Thymus (tissue), 11 donors: ENCODE data around the gene SATB1. TPM values are rescaled to one million over a fixed set of nuclear protein-coding genes. Genes with fewer than 3 reads are reported as not detected.

Source experiments
- DNase-seq, 9 donors: peaks; one replicate each; pipeline ENCODE4 v3.0.0-alpha.2; 2013; ENCODE audit warnings: low spot score in 9 of 9, low read depth in 6 of 9, missing footprints in 1 of 9
- H3K27ac ChIP-seq, 2 donors: one replicate each; pipeline ENCODE4 v1.5.1; 2013; ENCODE audit warnings: control low read depth in 1 of 2, low read depth in 1 of 2, low read length in 1 of 2, mild to moderate bottlenecking in 1 of 2, moderate library complexity in 1 of 2
- H3K27me3 ChIP-seq, 2 donors: one replicate each; pipeline ENCODE4 v1.5.1; 2013; ENCODE audit warnings: low read length in 1 of 2; ENCODE audit not compliant: control insufficient read depth in 2 of 2, insufficient read depth in 1 of 2
- H3K36me3 ChIP-seq, 2 donors: one replicate each; pipeline ENCODE4 v1.5.1; 2013; ENCODE audit warnings: low read length in 1 of 2, mild to moderate bottlenecking in 1 of 2, moderate library complexity in 1 of 2; ENCODE audit not compliant: control insufficient read depth in 2 of 2, insufficient read depth in 2 of 2
- H3K4me1 ChIP-seq, 2 donors: one replicate each; pipeline ENCODE4 v1.5.1; 2013; ENCODE audit warnings: low read length in 2 of 2; ENCODE audit not compliant: control insufficient read depth in 2 of 2, insufficient read depth in 2 of 2
- H3K4me3 ChIP-seq, 2 donors: one replicate each; pipeline ENCODE4 v1.5.1; 2013; ENCODE audit warnings: low read length in 2 of 2, control low read depth in 1 of 2, mild to moderate bottlenecking in 1 of 2
- H3K9me3 ChIP-seq, 2 donors: one replicate each; pipeline ENCODE4 v1.5.1; 2013; ENCODE audit warnings: low read length in 1 of 2, mild to moderate bottlenecking in 1 of 2; ENCODE audit not compliant: control insufficient read depth in 2 of 2, insufficient read depth in 1 of 2
- WGBS: extraction: QIAGEN DNeasy Blood & Tissue Kit; methylation state at CpG from one replicate; pipeline ENCODE4 v1.1.7; 2013; 5-methylcytosine and 5-hydroxymethylcytosine counted together
- polyA plus RNA-seq: library from polyadenylated mRNA; stranded (reverse); fragments of 200-250 nt; gene quantifications from one replicate; pipeline ENCODE4 v1.2.3, GENCODE V29; 2013
- total RNA-seq: library from RNA; stranded (reverse); fragments of 120-200 nt; gene quantifications from one replicate; pipeline ENCODE4 v1.2.4, GENCODE V29; 2013
- donor health status: healthy.

Gene SATB1
- total and polyA plus RNA-seq, 2 donors, result 172 to 459 TPM

DNA sequence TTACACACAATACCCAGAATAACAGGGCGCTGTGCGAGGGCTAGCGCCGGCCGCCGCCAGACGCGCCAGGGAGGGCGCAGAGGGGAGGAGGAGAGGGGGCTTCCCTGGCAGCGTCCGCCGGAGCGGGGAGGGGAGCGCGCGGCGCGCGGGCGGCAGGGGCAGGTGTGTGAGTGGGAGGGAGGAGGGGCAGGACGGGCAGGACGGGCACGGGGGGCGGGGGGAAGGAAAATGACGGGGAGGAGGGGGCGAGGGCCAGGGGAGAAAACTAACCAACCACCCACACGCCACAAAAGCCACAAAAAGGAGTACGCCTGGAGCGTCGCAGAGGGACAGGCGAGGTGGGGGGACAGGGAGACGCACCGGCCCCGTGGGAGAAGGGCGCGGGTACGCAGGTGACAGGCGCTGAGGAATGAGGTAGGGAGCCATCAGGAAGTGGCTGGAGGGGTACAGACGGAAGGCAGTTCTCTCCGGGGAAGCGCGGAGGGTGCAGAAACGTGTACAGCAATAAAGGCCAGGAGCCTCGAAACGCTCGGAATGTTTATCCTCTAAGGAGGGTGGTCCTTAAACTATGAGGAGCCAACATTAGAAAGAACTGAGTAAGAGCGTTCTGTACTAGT is 610 bp upstream of the SATB1 start:
- peak in 6 of 9 donors; percentile 73 to 93 (median 86) for DNase-seq
- under 1% methylated on average over 47 of the region's 47 CpGs for WGBS
- H3K4me1 ChIP-seq, result peaks cover 3 to 15% of the 10 kb centered on the region in 2 donors

DNA sequence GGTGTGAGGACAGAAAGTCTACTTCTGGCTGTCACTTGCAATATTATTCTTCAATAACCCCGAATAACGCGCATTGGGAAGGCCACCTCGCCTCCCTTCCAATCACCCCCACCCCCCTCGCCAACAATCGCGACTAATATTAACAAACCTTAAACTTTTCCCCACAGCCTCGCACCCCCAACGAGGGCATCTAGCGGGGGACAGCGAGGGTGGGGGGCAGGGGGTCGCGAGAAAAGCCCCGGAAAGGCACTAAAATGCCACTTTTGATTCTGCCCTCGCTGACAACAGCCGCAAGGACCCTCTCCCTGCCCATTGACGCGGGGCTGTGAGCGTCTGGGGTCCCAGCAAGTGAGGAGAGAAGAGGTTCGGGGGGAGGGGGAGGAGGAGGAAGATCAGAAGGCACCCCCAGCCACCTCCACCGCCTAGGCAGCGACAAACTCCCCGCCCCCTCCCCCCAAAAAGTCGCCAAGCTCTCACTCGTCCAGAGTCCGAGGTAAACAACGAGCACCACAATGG is 868 bp downstream of the SATB1 start:
- no peaks in the 10 kb centered on the region for H3K27me3 ChIP-seq
- WGBS, result under 1% methylated on average over 27 of the region's 27 CpGs
- peak overlapping the region; percentile 83 to 98 for H3K4me3 ChIP-seq
- peaks cover 26 to 52% of the 10 kb centered on the region in 2 donors for H3K36me3 ChIP-seq
- H3K9me3 ChIP-seq, result no peaks in the 10 kb centered on the region
- peaks cover 8 to 12% of the 10 kb centered on the region in 2 donors for H3K4me1 ChIP-seq
- DNase-seq, result peak in 4 of 9 donors; percentile 57 to 73 (median 66)
- H3K27ac ChIP-seq, result peak overlapping the region; percentile 94 to 99

More for the DNA sequence above, 610 bp upstream of the SATB1 start:
- H3K4me3 ChIP-seq, result peak overlapping the region; percentile 83 to 98
- peak overlapping the region; percentile 94 to 99 for H3K27ac ChIP-seq
- no peaks in the 10 kb centered on the region for H3K27me3 ChIP-seq
- H3K9me3 ChIP-seq, result no peaks in the 10 kb centered on the region
- H3K36me3 ChIP-seq, result peaks cover 20 to 52% of the 10 kb centered on the region in 2 donors

DNA sequence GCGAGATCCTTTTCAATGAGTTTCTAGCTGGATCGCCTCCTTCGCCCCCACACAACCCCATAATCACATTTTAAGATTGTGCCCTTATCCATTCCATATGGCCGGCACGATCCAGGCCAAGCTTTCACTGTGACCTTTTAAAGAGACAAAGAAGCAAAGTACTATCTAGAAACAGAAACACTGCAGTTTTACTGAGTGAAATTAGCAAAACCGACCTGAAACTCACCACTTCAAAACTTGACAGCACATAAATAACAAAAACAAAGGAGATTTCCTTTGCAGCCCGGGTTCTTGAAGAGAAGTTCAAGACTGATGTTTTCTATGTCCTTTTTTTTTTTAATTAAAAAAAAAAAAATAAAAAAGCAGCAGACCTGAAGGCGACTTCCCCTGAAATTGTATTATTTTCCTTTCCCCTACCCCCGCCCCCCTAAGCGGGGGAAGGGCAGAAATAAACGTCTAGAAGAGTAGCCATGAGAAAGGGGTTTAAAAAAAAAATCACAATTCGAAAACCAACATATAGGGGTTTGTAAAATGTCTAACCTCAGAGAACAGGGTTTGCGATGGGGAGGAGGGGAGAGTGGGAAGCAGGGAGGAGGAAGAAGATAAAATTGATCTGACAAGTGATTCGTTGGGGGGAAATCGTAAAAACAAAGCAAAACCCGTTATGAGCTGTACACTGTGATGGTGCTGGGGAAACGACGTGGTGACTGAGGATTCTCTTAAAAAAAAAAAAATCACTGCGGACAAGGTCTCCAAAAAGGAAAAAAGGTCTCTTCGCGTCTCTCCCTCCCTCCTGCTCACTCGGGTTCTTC is 1.5 kb downstream of the SATB1 start:
- peak in 3 of 9 donors; percentile 45 to 80 (median 57) for DNase-seq
- H3K9me3 ChIP-seq, result no peaks in the 10 kb centered on the region
- H3K27ac ChIP-seq, result peak overlapping the region; percentile 94 to 99
- H3K36me3 ChIP-seq, result peaks cover 29 to 52% of the 10 kb centered on the region in 2 donors
- peak overlapping the region; percentile 83 to 98 for H3K4me3 ChIP-seq
- no peaks in the 10 kb centered on the region for H3K27me3 ChIP-seq
- H3K4me1 ChIP-seq, result peaks cover 12% of the 10 kb centered on the region in 2 donors
- 2% methylated on average over 22 of the region's 22 CpGs for WGBS

DNA sequence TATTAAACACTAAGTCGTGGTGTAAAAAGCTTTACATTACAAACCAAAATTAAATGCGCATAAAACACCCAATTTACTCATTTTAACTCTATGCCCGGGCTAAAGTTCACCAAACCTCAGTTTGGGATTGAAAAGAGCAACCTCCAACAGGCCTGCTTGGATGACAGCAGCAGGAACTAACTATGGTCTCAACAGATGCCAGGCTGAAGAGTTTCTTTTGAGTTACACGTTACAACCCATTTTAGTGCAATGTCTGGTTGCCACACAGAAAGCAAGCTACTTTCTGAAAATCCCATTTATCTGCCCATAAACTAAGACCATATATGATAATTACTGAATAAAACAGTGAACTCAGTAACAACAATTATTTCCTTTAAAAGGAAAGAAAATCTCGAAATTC is 2.2 kb downstream of the SATB1 start:
- H3K27me3 ChIP-seq, result no peaks in the 10 kb centered on the region
- peak overlapping the region; percentile 94 to 99 for H3K27ac ChIP-seq
- peaks cover 29 to 53% of the 10 kb centered on the region in 2 donors for H3K36me3 ChIP-seq
- peak overlapping the region; percentile 83 to 98 for H3K4me3 ChIP-seq
- peaks cover 12 to 16% of the 10 kb centered on the region in 2 donors for H3K4me1 ChIP-seq
- WGBS, result 15% methylated on average over 5 of the region's 5 CpGs
- H3K9me3 ChIP-seq, result no peaks in the 10 kb centered on the region
- peak in 1 of 9 donors; percentile 75 for DNase-seq

DNA sequence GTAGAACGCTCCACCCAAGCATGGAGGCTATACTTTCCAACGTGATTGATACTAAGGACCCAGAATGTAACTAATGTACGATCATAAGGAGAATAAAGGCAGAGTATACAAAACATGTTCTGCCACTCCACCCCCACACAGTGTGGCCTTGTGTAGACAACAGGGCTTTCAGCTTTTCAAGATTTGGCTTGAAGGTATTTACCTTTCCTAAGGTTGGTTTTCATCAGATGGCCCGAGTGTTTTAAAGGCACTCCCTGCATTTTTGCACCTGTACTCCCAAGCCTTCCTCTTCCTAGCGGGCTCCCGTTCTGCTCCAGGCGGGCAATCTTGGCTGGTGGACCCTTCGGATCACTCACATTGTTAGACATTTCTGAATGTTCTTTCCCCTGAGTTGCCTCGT is 4.6 kb downstream of the SATB1 start:
- peaks cover 14 to 24% of the 10 kb centered on the region in 2 donors for H3K4me1 ChIP-seq
- peak overlapping the region; percentile 94 for H3K27ac ChIP-seq
- peak overlapping the region; percentile 38 to 83 for H3K4me3 ChIP-seq
- H3K36me3 ChIP-seq, result peaks cover 42 to 71% of the 10 kb centered on the region in 2 donors
- peak in 1 of 9 donors; percentile 51 for DNase-seq
- H3K27me3 ChIP-seq, result no peaks in the 10 kb centered on the region
- no peaks in the 10 kb centered on the region for H3K9me3 ChIP-seq
- 73% methylated on average over 9 of the region's 9 CpGs for WGBS

DNA sequence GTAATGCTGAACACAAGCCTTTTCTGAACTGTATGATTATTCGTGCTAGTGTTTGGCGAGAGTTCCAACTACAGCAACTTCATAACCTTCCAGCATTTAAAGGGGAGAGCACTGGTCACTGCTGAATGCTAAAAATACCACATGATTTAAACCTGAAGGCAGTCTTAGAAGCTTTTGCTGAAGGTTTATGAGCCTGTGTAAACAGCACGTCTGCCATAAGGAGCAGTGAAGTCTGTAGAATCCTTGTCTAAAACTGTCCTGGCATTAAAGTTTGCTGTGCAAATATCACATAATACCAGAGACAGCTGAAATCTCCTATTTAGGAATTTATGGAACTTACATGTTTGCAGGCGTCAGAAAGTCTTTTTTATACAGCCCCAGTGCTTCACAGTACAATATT is 5.9 kb downstream of the SATB1 start:
- 63% methylated on average over 4 of the region's 4 CpGs for WGBS
- H3K27ac ChIP-seq, result peak overlapping the region; percentile 86 to 94
- no peaks in the 10 kb centered on the region for H3K27me3 ChIP-seq

DNA sequence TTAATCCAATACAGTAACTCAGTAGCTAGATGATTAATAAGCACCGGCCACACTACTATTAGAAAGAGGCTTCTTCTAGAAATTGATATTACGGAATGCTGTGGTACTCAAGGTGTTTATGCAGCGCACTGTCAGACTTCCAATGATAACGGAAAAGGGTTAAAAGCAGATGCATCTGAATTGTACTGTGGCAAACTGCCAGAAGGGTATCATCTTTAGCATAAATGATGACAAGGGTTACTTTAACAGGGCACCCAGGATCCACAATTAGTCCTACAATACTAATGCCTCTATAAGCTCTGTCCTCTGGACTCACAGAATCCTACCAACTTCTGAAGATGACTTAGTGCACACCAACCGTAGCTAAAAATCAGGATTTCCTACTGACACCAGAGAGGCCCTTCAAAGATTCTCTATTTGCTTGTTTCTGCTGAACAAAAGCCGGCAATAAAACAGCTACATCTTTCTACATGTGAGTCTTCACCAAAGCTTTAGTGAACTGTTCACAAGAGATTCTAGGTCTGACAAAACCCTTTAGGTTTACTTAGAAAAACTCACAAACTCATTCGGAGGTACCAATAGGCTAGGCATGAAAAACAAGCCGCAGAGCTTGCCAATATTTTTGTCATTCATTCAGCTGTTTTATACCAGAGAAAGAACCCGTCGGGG is 7.1 kb downstream of the SATB1 start:
- H3K27me3 ChIP-seq, result no peaks in the 10 kb centered on the region
- peak overlapping the region; percentile 57 to 94 for H3K27ac ChIP-seq
- H3K9me3 ChIP-seq, result no peaks in the 10 kb centered on the region
- H3K4me1 ChIP-seq, result peaks cover 18 to 24% of the 10 kb centered on the region in 2 donors
- peaks cover 34 to 82% of the 10 kb centered on the region in 2 donors for H3K36me3 ChIP-seq
- 80% methylated on average over 10 of the region's 10 CpGs for WGBS
- DNase-seq, result peak in 1 of 9 donors; percentile 49
- H3K4me3 ChIP-seq, result peak overlapping the region; percentile 25 to 83

More for the DNA sequence above, 5.9 kb downstream of the SATB1 start:
- H3K4me1 ChIP-seq, result peaks cover 18 to 24% of the 10 kb centered on the region in 2 donors
- DNase-seq, result no peak
- peaks cover 40 to 79% of the 10 kb centered on the region in 2 donors for H3K36me3 ChIP-seq
- no peaks in the 10 kb centered on the region for H3K9me3 ChIP-seq
- peak overlapping the region; percentile 38 to 83 for H3K4me3 ChIP-seq

DNA sequence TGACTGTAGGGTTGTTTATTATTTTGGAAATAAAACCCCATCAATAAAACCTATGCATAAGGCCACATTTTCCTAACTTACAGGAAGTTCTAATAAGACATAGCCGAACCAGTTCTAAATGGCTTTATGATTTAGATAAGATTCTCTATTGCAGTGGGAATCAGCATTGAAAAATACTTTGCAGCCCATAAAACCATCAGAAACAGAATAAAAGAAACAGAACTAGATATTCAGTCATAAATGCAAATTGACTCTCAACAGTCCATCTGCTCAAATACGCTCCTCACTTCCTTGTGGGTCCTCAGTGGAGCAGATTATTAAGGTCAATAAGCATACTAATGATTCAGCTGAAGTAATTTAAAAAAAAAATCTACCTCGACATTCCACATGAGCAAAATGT is 8.8 kb downstream of the SATB1 start:
- DNase-seq, result no peak
- no peaks in the 10 kb centered on the region for H3K9me3 ChIP-seq
- peaks cover 23 to 30% of the 10 kb centered on the region in 2 donors for H3K4me1 ChIP-seq
- H3K27me3 ChIP-seq, result no peaks in the 10 kb centered on the region
- peak overlapping the region; percentile 68 to 94 for H3K27ac ChIP-seq
- peak overlapping the region; percentile 2 to 16 for H3K4me3 ChIP-seq
- H3K36me3 ChIP-seq, result peaks cover 41 to 96% of the 10 kb centered on the region in 2 donors
- 83% methylated on average over 3 of the region's 3 CpGs for WGBS
